Mammary epithelial cell (primary cell): ENCODE data around the gene TYRO3.

Experiments
- EZH2 ChIP-seq: IDR thresholded peaks from 2 replicates; pipeline ENCODE4 v1.6.1; 2012; ENCODE audit warnings: low read length, inconsistent platforms, borderline replicate concordance
- TF ChIP-seq, protein P1 (sequence below), 2 donors: IDR thresholded peaks in 1 of 2; conservative IDR thresholded peaks in 1 of 2; 2 replicates each; pipeline ENCODE4 v1.5.1; 2011 to 2012; ENCODE audit warnings: inconsistent platforms in 2 of 2, low read length in 2 of 2, mild to moderate bottlenecking in 2 of 2, control low read depth in 1 of 2, low read depth in 1 of 2; ENCODE audit not compliant: insufficient read depth in 1 of 2; ENCODE audit errors: extremely low read depth in 1 of 2

DNA sequence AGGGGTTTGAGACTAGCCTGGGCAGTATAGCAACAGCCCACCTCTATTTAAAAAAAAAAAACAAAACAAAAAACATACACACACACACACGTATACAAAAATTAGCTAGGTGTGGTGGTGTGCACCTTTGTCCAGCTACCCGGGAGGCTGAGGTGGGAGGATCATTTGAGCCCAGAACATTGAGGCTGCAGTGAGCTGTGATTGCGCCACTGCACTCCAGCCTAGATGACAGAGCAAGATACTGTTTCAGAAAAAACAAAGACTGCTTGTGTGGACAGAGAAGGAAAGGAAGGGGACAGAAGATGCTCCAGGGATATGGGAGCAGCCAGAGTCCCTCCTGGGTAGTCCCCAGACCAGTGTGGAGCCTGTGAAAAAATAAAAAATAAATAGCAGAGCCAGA, 12.9 kb downstream of the TYRO3 start:
- TF ChIP-seq, protein P1, sequence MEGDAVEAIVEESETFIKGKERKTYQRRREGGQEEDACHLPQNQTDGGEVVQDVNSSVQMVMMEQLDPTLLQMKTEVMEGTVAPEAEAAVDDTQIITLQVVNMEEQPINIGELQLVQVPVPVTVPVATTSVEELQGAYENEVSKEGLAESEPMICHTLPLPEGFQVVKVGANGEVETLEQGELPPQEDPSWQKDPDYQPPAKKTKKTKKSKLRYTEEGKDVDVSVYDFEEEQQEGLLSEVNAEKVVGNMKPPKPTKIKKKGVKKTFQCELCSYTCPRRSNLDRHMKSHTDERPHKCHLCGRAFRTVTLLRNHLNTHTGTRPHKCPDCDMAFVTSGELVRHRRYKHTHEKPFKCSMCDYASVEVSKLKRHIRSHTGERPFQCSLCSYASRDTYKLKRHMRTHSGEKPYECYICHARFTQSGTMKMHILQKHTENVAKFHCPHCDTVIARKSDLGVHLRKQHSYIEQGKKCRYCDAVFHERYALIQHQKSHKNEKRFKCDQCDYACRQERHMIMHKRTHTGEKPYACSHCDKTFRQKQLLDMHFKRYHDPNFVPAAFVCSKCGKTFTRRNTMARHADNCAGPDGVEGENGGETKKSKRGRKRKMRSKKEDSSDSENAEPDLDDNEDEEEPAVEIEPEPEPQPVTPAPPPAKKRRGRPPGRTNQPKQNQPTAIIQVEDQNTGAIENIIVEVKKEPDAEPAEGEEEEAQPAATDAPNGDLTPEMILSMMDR (conservative IDR thresholded peaks at IDR 0.05 in 1 of 2, IDR thresholded peaks at IDR 0.05 in 1 of 2; ENCODE audit: extremely low read depth in 1 of 2, insufficient read depth in 1 of 2, low read depth in 1 of 2, low read length in 2 of 2), result no peak
- no peak for TF ChIP-seq EZH2
